Chondrocyte (in vitro differentiated cells): Measurements from ENCODE around the gene C12orf43. TPM values are rescaled to one million over a fixed set of nuclear protein-coding genes. Genes with fewer than 3 reads are reported as not detected.

Source experiments
- DNase-seq: peaks from one replicate; pipeline ENCODE4 v3.0.0; 2021; ENCODE audit warnings: mixed read lengths, low spot score
- H3K27ac Mint-ChIP-seq: one replicate; pipeline ENCODE4 v1.8.0; 2021; ENCODE audit warnings: mild to moderate bottlenecking, moderate library complexity, mixed read lengths; ENCODE audit not compliant: unreplicated experiment
- H3K27me3 Mint-ChIP-seq: 2 replicates; pipeline ENCODE4 v1.8.0; 2021; ENCODE audit warnings: low read depth, mixed read lengths
- H3K36me3 Mint-ChIP-seq: 2 replicates; pipeline ENCODE4 v1.8.0; 2021; ENCODE audit warnings: low read depth, mixed read lengths
- H3K4me1 Mint-ChIP-seq: 2 replicates; pipeline ENCODE4 v1.8.0; 2021; ENCODE audit warnings: low read depth, mild to moderate bottlenecking, mixed read lengths
- H3K4me3 Mint-ChIP-seq: one replicate; pipeline ENCODE4 v1.8.0; 2021; ENCODE audit warnings: mild to moderate bottlenecking, moderate library complexity, mixed read lengths; ENCODE audit not compliant: unreplicated experiment
- H3K9me3 Mint-ChIP-seq: 2 replicates; pipeline ENCODE4 v1.8.0; 2021; ENCODE audit warnings: low read depth, mixed read lengths
- total RNA-seq: library from RNA; stranded (reverse); gene quantifications from 3 replicates; pipeline ENCODE4 v1.2.1, GENCODE V29; 2021
- TF ChIP-seq, protein P1 (sequence below): fragments of 200-600 bp; sonication (generic); IDR thresholded peaks from 2 replicates; pipeline ENCODE4 v1.5.0; 2021; ENCODE audit warnings: antibody characterized with exemption, mild to moderate bottlenecking, moderate library complexity

Gene C12orf43
- total RNA-seq, 1 donor from 2014 or later: 14.1 TPM

DNA sequence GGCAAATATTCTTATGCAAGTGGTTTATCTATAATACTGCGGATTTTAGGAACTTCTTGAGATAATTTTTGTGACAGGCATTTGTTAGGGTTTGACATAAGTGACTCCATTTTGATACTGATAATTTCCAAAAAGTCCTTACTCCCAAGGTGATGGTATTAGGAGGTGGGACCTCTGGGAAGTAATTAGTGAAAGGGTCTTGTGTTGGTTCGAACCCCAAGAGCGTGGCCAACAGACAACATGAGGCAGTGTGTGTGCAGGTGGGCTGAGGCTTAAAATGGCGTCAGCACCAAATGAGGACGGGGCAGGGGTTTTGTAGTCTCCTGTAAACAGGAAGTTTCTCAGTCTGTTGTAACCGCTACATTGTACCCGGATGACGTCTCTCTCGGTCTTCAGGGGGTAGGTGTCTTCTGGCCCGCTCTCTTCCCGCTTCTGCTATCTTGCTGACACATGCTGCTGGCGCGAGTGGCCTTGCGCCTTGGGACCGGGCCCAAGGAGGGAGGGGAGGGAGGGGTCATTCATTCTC, 1.7 kb upstream of the C12orf43 start:
- no peaks in the 10 kb centered on the region for H3K36me3 Mint-ChIP-seq
- H3K4me3 Mint-ChIP-seq: no peak overlapping the region
- H3K27ac Mint-ChIP-seq: no peak overlapping the region
- TF ChIP-seq, protein P1, sequence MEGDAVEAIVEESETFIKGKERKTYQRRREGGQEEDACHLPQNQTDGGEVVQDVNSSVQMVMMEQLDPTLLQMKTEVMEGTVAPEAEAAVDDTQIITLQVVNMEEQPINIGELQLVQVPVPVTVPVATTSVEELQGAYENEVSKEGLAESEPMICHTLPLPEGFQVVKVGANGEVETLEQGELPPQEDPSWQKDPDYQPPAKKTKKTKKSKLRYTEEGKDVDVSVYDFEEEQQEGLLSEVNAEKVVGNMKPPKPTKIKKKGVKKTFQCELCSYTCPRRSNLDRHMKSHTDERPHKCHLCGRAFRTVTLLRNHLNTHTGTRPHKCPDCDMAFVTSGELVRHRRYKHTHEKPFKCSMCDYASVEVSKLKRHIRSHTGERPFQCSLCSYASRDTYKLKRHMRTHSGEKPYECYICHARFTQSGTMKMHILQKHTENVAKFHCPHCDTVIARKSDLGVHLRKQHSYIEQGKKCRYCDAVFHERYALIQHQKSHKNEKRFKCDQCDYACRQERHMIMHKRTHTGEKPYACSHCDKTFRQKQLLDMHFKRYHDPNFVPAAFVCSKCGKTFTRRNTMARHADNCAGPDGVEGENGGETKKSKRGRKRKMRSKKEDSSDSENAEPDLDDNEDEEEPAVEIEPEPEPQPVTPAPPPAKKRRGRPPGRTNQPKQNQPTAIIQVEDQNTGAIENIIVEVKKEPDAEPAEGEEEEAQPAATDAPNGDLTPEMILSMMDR: no peak
- DNase-seq: no peak
- H3K9me3 Mint-ChIP-seq: no peaks in the 10 kb centered on the region
- peaks cover 4% of the 10 kb centered on the region for H3K27me3 Mint-ChIP-seq
- peaks cover 17% of the 10 kb centered on the region for H3K4me1 Mint-ChIP-seq

GRCh38 chr12:121013715-121014114, 2.6 kb downstream of the C12orf43 start:
- DNase-seq: no peak
- Mint-ChIP-seq H3K27ac (no peak overlapping the region), H3K4me1 (peaks cover 17% of the 10 kb centered on the region), H3K4me3 (no peak overlapping the region), H3K27me3 (no peaks in the 10 kb centered on the region), H3K36me3 (peaks cover 10% of the 10 kb centered on the region), H3K9me3 (no peaks in the 10 kb centered on the region)
- TF ChIP-seq, protein P1: peak; percentile 27

DNA sequence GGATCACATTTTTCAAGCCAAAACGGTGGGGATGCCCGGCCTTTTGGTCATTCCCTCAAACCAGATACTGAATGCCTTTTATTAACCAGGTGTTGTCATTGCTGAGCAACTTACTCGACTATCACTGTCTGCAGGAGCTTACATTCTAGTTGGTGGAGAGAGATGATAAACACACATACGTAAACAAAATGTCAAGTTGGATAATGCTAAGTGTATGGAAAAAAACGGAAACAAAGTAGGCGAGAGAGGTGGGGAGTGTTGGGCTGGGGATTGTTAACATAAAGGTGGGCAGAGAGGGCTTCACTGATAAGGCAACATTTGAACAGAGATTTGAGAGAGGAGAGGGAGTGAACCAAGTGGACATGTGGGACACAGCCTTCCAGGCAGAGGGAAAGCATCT, 4.5 kb downstream of the C12orf43 start:
- DNase-seq: no peak
- H3K27ac Mint-ChIP-seq: no peak overlapping the region
- peaks cover 10% of the 10 kb centered on the region for H3K36me3 Mint-ChIP-seq
- TF ChIP-seq, protein P1: no peak
- no peaks in the 10 kb centered on the region for H3K27me3 Mint-ChIP-seq
- no peak overlapping the region for H3K4me3 Mint-ChIP-seq
- no peaks in the 10 kb centered on the region for H3K9me3 Mint-ChIP-seq
- H3K4me1 Mint-ChIP-seq: peaks cover 17% of the 10 kb centered on the region

- Mint-ChIP-seq H3K27me3 (no peaks in the 10 kb centered on the region), H3K9me3 (no peaks in the 10 kb centered on the region)
Measured at GRCh38 chr12:121010860-121011259, 5.4 kb downstream of the C12orf43 start.

GRCh38 chr12:121009741-121010140, 6.5 kb downstream of the C12orf43 start:
- Mint-ChIP-seq H3K9me3 (no peaks in the 10 kb centered on the region), H3K27ac (no peak overlapping the region), H3K36me3 (peaks cover 17% of the 10 kb centered on the region), H3K27me3 (no peaks in the 10 kb centered on the region), H3K4me3 (no peak overlapping the region), H3K4me1 (peaks cover 1% of the 10 kb centered on the region)
- DNase-seq: no peak
- TF ChIP-seq, protein P1: peak; percentile 77

More at GRCh38 chr12:121010860-121011259, 5.4 kb downstream of the C12orf43 start:
- peaks cover 12% of the 10 kb centered on the region for H3K4me1 Mint-ChIP-seq
- TF ChIP-seq, protein P1: no peak
- no peak overlapping the region for H3K27ac Mint-ChIP-seq
- H3K36me3 Mint-ChIP-seq: peaks cover 12% of the 10 kb centered on the region
- H3K4me3 Mint-ChIP-seq: no peak overlapping the region
- DNase-seq: no peak
